DND-41 (cell line): Measurements from ENCODE around the gene RPS8.

Experiments used
- ATAC-seq: fragments of 200-7000 bp; cut with Tn5 transposase; 3 replicates; pipeline ENCODE4 v1.9.1; 2021; ENCODE audit warnings: low read depth; ENCODE audit not compliant: insufficient read depth
- DNase-seq: peaks from one replicate; pipeline ENCODE4 v3.0.0-alpha.2; 2020
- H2AFZ ChIP-seq: 2 replicates; pipeline ENCODE4 v1.6.0; 2012; ENCODE audit warnings: low read depth, low read length
- H3K27ac ChIP-seq: 2 replicates; pipeline ENCODE4 v1.5.1; 2012; ENCODE audit warnings: low read length, inconsistent platforms
- H3K27me3 ChIP-seq: fragments of 200-600 bp; sonication (generic); 2 replicates; pipeline ENCODE4 v1.6.0; 2012; ENCODE audit warnings: low read length, mild to moderate bottlenecking, inconsistent platforms; ENCODE audit not compliant: insufficient read depth, poor library complexity
- H3K36me3 ChIP-seq: 2 replicates; pipeline ENCODE4 v1.5.1; 2012; ENCODE audit warnings: low read length, inconsistent platforms; ENCODE audit not compliant: insufficient read depth
- H3K4me1 ChIP-seq: 2 replicates; pipeline ENCODE4 v1.5.1; 2012; ENCODE audit warnings: mild to moderate bottlenecking, low read length; ENCODE audit not compliant: insufficient read depth
- H3K4me2 ChIP-seq: 2 replicates; pipeline ENCODE4 v1.6.0; 2012; ENCODE audit warnings: mild to moderate bottlenecking, moderate library complexity, low read length, inconsistent platforms; ENCODE audit not compliant: insufficient read depth
- H3K4me3 ChIP-seq, 2 experiments: fragments of 200-600 bp in 1 of 2; shearing (Covaris generic) in 1 of 2; 2 replicates each; pipeline ENCODE4 v1.5.1; 2012 to 2016; ENCODE audit warnings: inconsistent platforms in 2 of 2, low read length in 2 of 2, mild to moderate bottlenecking in 2 of 2, low read depth in 1 of 2, moderate library complexity in 1 of 2
- H3K79me2 ChIP-seq: 2 replicates; pipeline ENCODE4 v1.6.0; 2012; ENCODE audit warnings: low read length, inconsistent platforms; ENCODE audit not compliant: insufficient read depth
- H3K9ac ChIP-seq: 2 replicates; pipeline ENCODE4 v1.6.0; 2012; ENCODE audit warnings: low read depth, mild to moderate bottlenecking, inconsistent platforms, low read length, moderate library complexity
- H3K9me3 ChIP-seq: 2 replicates; pipeline ENCODE4 v1.5.1; 2012; ENCODE audit warnings: low read length, moderate library complexity, mild to moderate bottlenecking, inconsistent platforms; ENCODE audit not compliant: insufficient read depth, severe bottlenecking
- H4K20me1 ChIP-seq: 2 replicates; pipeline ENCODE4 v1.6.0; 2012; ENCODE audit warnings: low read length; ENCODE audit not compliant: insufficient read depth
- EZH2 ChIP-seq: IDR thresholded peaks from 3 replicates; pipeline ENCODE4 v1.6.1; 2012; ENCODE audit warnings: borderline replicate concordance, low read depth, mild to moderate bottlenecking, moderate library complexity, low read length, inconsistent platforms; ENCODE audit not compliant: severe bottlenecking
- TF ChIP-seq, protein P1 (sequence below): IDR thresholded peaks from 2 replicates; pipeline ENCODE4 v1.5.1; 2012; ENCODE audit warnings: borderline replicate concordance, low read length, moderate library complexity, mild to moderate bottlenecking; ENCODE audit not compliant: poor library complexity, severe bottlenecking; ENCODE audit errors: extremely low read depth

RPS8 gene

DNA sequence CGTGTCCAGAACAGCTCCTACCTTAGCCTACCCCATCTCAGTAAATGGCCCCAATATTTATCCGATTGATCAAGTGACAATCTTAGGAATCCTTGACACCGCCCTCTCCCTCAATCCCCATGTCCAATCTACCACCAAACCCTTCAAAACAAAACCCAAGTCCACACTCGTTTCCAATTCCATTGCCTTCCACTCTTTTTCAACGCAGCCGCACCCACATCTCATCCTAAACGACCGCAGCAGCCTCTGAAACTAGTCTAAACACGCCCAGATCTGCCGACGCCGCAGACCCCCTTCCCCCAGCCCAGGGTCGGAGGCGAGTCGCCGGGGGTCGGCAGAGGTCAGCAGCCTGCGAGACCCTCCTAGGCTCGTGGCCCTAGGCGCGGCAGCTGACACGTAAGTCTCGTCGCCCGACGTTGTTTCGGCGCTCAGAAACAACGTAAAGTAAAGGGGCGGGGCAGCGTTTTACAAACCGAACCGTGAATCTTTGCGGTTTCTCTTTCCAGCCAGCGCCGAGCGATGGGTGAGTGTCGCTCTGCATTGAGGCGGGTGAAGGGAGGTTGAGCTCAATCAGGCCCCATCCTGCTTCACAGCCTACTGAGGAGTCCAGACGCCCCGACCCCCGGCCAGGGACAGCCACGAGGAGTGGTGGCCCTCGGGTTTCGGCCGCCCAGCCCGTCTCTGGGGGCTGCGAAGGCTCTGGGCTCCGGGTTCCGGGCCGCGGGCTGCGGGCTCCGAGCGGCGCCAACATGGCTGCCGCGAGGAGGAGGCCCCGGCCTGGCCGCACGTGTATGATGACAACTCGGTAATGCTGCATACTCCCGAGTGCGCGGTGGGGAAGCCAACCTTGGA, at the start of gene RPS8:
TSS of gene RPS8 (plus strand) at position 463 of the 852 bp plus-strand sequence. CDS start at position 520, 57 bp downstream.
- no peaks in the 10 kb centered on the region for H3K9me3 ChIP-seq
- TF ChIP-seq, protein P1, sequence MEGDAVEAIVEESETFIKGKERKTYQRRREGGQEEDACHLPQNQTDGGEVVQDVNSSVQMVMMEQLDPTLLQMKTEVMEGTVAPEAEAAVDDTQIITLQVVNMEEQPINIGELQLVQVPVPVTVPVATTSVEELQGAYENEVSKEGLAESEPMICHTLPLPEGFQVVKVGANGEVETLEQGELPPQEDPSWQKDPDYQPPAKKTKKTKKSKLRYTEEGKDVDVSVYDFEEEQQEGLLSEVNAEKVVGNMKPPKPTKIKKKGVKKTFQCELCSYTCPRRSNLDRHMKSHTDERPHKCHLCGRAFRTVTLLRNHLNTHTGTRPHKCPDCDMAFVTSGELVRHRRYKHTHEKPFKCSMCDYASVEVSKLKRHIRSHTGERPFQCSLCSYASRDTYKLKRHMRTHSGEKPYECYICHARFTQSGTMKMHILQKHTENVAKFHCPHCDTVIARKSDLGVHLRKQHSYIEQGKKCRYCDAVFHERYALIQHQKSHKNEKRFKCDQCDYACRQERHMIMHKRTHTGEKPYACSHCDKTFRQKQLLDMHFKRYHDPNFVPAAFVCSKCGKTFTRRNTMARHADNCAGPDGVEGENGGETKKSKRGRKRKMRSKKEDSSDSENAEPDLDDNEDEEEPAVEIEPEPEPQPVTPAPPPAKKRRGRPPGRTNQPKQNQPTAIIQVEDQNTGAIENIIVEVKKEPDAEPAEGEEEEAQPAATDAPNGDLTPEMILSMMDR: no peak
- TF ChIP-seq EZH2: no peak
- peak within 1 kb of the TSS; percentile 99 for H2AFZ ChIP-seq
- H3K4me3 ChIP-seq: peak within 1 kb of the TSS; percentile 91
- peak within 1 kb of the TSS; percentile 87 for H3K27ac ChIP-seq
- H4K20me1 ChIP-seq: peaks cover 31% of the 10 kb centered on the region
- H3K79me2 ChIP-seq: peaks cover 46% of the 10 kb centered on the region
- peak within 1 kb of the TSS; percentile 89 for H3K9ac ChIP-seq
- H3K27me3 ChIP-seq: no peaks in the 10 kb centered on the region
- peak within 1 kb of the TSS; percentile 86 for H3K4me2 ChIP-seq
- peak; percentile 82 for ATAC-seq
- H3K4me1 ChIP-seq: peaks cover 34% of the 10 kb centered on the region
- H3K36me3 ChIP-seq: peaks cover 45% of the 10 kb centered on the region
- peak; percentile 92 for DNase-seq

DNA sequence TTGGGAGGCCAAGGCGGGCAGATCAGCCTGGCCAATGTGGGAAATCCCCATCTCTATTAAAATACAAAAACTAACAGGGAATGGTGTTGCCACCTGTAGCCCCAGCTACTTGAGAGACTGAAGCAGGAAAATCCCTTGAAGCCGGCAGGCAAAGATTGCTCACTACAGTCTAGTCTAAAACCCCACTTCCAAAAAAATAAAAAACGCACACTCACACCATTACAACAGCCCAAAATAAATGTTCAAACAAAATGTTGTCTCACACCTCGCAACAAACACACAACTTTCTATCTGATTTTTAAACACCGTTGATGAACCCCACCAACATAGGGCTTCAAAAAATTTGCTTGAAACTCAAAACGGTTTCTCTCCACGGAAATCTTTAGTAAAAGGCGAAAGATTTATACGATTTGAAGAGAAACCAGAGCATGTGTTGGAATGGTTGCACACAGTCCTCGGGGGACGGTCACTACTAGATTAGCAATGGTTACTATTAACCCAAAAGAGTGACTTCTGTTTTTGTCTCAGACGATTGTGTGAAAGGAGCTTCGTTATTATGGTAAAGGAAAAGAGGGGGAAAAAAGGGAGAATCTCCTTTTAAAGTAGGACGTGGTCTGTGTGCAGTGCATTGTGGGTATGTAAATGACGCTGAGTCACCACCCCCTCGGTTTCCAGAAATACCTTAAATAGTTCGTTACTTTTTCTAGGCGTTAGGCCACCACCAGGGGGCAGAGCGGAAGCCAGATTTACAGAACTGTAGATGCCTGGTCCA, 44.4 kb upstream of the RPS8 start, which contains the start of gene RNU5D-1:
TSS of gene RNU5D-1 (minus strand) at position 430 of the 772 bp plus-strand sequence.
- Histone ChIP-seq H2AFZ (peak within 1 kb of the TSS; percentile 70), H3K9me3 (no peaks in the 10 kb centered on the region), H3K36me3 (no peaks in the 10 kb centered on the region), H4K20me1 (no peaks in the 10 kb centered on the region), H3K27me3 (no peaks in the 10 kb centered on the region), H3K4me3 (peak within 1 kb of the TSS in 1 of 2 experiments; percentile 18; a peak in 2 of 4 replicates), H3K27ac (peak within 1 kb of the TSS; percentile 83), H3K4me1 (peaks cover 30% of the 10 kb centered on the region), H3K4me2 (peak within 1 kb of the TSS; percentile 41), H3K79me2 (no peaks in the 10 kb centered on the region), H3K9ac (peak within 1 kb of the TSS; percentile 53)
- DNase-seq: peak; percentile 95
- peak; percentile 90 for ATAC-seq
- no peak for TF ChIP-seq EZH2
- TF ChIP-seq, protein P1: peak; percentile 87

DNA sequence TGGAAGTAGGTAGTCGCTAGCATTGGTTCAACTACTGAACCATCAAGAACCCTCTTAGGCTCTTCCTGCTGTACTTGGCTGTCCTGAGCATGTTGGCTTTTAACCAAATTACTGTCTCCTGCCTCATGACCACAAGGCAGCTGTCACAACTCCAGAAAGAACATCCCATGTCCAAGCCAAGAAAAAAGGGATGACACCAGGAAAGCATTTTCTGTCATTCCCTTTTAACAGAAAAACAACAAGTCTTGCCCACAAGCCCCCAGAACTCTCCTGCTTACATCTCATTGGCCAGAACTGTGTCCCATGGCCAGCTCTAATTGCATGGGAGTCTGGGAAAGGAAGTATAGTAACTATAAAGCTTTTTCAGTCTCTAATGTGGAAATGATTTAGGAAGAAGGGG, 42.0 kb upstream of the RPS8 start:
- no peak overlapping the region for H3K27ac ChIP-seq
- H3K4me2 ChIP-seq: no peak overlapping the region
- no peaks in the 10 kb centered on the region for H3K36me3 ChIP-seq
- H3K9me3 ChIP-seq: no peaks in the 10 kb centered on the region
- no peak overlapping the region for H2AFZ ChIP-seq
- no peaks in the 10 kb centered on the region for H3K27me3 ChIP-seq
- H4K20me1 ChIP-seq: no peaks in the 10 kb centered on the region
- ATAC-seq: no peak
- H3K79me2 ChIP-seq: no peaks in the 10 kb centered on the region
- TF ChIP-seq EZH2: no peak
- TF ChIP-seq, protein P1: no peak
- H3K4me1 ChIP-seq: peaks cover 30% of the 10 kb centered on the region
- no peak overlapping the region for H3K4me3 ChIP-seq
- DNase-seq: no peak
- no peak overlapping the region for H3K9ac ChIP-seq
